HL-60/S4 (cell line): ENCODE results near the gene ENTPD2.
"Not testable (repeated sequence)": the region's sequence is repeated elsewhere in the genome, so short reads cannot be mapped to it uniquely, and the experiment has no call there.

ENCODE experiments used
- in situ Hi-C: fragments of 300-500 bp; cut with MboI; formaldehyde crosslinking; loops from 2 replicates; pipeline ENCODE4 v1.14.3; 2022; ENCODE audit warnings: low sequenced_read_pairs

ENTPD2 gene

GRCh38 chr9:137007108-137007815, 46.6 kb downstream of the ENTPD2 start:
- in situ Hi-C loops, result no loop called here

GRCh38 chr9:137006116-137007003, 47.5 kb downstream of the ENTPD2 start:
- in situ Hi-C loops, result no loop called here

DNA sequence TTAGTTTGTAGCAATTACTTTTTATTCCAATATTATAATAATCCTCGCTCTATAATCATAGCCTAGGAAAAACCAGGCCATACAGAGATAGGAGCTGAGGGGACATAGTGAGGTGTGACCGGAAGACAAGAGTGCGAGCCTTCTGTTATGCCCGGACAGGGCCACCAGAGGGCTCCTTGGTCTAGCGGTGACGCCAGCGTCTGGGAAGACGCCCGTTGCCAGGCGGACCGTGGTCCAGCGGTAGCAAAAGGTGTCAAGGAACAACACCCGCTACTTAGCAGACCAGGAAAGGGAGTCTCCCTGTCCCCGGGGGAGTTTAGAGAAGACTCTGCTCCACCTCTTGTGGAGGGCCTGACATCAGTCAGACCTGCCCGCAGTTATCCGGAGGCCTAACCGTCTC, 49.6 kb downstream of the ENTPD2 start:
- in situ Hi-C loops, result not testable (repeated sequence)

DNA sequence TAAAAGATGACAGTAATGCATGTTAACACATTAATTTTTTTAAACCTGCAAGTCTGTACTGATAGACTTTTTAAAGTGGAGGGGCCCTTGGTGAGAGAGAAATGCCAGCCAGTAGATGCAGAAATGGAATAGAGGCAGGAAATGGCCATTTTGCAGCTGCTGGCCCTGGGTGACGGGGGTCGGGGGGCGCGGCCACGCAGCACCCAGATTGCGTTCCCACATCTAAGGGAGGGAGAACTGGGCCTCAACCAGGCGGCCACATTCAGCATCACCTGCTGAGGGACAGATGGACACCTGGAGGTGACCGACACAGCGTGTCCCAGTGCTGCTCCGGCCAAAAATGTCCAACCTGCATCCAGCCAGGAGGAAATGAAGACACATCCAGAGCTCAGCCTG, 51.2 kb downstream of the ENTPD2 start:
- in situ Hi-C loops, result no loop called here

DNA sequence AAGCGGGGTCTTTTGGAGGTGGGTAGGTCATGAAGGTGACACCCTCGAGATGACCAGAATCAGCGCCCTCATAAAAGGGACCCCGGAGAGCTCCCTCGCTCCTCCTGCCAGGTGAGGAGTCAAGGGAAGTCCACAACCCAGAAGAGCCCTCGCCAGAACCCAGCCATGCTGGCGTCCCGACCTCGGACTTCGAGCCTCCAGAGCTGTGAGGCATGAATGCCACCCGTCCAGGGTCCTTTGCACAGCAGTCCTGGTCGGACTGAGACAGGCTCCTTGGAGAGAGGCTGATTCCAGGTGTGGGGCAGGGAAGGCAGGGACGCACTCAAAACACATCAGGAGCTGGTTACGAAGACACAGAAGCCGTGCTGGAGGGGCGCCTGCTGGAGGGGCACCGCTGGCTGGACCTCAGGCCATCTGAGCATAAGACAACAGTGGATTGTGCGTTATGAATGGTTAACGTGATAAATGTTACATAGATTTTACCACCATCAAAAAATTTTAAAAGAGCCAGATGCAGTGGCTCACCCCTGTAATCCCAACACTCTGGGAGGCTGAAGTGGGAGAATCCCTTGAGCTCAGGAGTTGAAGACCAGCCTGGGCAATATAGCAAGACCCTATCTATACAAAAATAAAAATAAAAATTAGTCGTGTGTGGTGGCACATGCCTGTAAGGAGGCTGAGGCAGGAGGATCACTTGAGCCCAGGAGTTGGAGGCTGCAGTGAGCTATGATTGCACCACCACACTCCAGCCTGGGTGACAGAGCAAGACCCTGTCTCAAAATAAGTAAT, 51.8 kb downstream of the ENTPD2 start:
- in situ Hi-C loops, result no loop called here

- in situ Hi-C loops, result no loop called here
These were observed 53.5 kb downstream of the ENTPD2 start for GRCh38 chr9:137000177-137000930.
